Skin epidermis (tissue), 12 donors: Measurements from ENCODE around the gene ANXA8.

ENCODE experiments used
- H3K27ac ChIP-seq, 21 experiments: fragments of 200-600 bp; sonication (generic) in 11 of 21; one replicate each; pipeline ENCODE4 v1.5.0; 2020; ENCODE audit warnings: mild to moderate bottlenecking in 3 of 21, inconsistent platforms in 2 of 21, moderate library complexity in 2 of 21
- H3K4me3 ChIP-seq, 7 experiments: fragments of 200-600 bp; sonication (generic) in 2 of 7; one replicate each; pipeline ENCODE4 v1.5.0; 2020; ENCODE audit warnings: inconsistent platforms in 2 of 7, mild to moderate bottlenecking in 2 of 7, moderate library complexity in 1 of 7

Gene ANXA8

GRCh38 chr10:47418966-47419365 is 64.9 kb downstream of the ANXA8 start:
- Histone ChIP-seq H3K4me3 (no peak overlapping the region), H3K27ac (no peak overlapping the region)

DNA sequence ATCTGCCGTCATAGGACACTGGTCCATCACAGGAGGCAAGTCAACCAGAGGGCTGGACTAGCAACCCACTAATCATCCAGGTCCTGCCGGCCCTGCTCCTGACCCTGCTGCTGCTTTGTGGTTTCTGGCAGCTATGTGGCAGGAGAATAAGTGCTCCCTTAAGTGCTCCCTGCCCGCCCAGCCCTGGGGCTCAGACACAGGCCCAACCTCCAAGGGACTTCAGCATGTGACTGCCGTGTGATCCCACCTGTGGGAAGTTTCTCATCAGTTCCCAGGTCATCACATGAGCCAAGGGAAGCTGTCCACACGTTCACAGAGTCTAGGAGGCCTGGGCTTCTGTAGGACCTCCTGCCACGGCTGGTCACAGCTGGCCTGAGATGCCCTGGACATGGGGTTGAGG is 65.6 kb downstream of the ANXA8 start:
- Histone ChIP-seq H3K27ac (no peak overlapping the region), H3K4me3 (no peak overlapping the region)
